Keratinocyte (primary cell): ENCODE data around the gene CMYA5. TPM values are rescaled to one million over a fixed set of nuclear protein-coding genes. Genes with fewer than 3 reads are reported as not detected.

Experiments
- DNase-seq: peaks from one replicate; pipeline ENCODE4 v3.0.0-alpha.2; 2011; ENCODE audit warnings: low read depth, missing footprints, low spot score
- FAIRE-seq: peaks from 2 replicates; lab custom pipeline; 2011; peaks lifted over from hg19 to GRCh38; lab: Jason Lieb, UNC
- H2AFZ ChIP-seq: 2 replicates; pipeline ENCODE4 v1.6.0; 2012; ENCODE audit warnings: low read length, control low read depth, inconsistent platforms; ENCODE audit not compliant: control insufficient read depth
- H3K27ac ChIP-seq: 2 replicates; pipeline ENCODE4 v1.5.1; 2011; ENCODE audit warnings: low read length; ENCODE audit not compliant: control insufficient read depth, insufficient read depth
- H3K27me3 ChIP-seq: 3 replicates; pipeline ENCODE4 v1.6.0; 2011; ENCODE audit warnings: low read length; ENCODE audit not compliant: control insufficient read depth, insufficient read depth; ENCODE audit errors: extremely low read depth
- H3K36me3 ChIP-seq, 2 experiments: 2 replicates in 1 of 2; 3 replicates in 1 of 2; pipeline ENCODE4 v1.5.1; 2011; ENCODE audit warnings: low read length in 2 of 2, mild to moderate bottlenecking in 1 of 2; ENCODE audit not compliant: control insufficient read depth in 2 of 2, insufficient read depth in 2 of 2; ENCODE audit errors: extremely low read depth in 1 of 2
- H3K4me1 ChIP-seq: 3 replicates; pipeline ENCODE4 v1.5.1; 2011; ENCODE audit warnings: low read length; ENCODE audit not compliant: control insufficient read depth, insufficient read depth; ENCODE audit errors: extremely low read depth
- H3K4me2 ChIP-seq: 3 replicates; pipeline ENCODE4 v1.6.0; 2011; ENCODE audit warnings: low read depth, low read length; ENCODE audit not compliant: control insufficient read depth, insufficient read depth; ENCODE audit errors: extremely low read depth
- H3K4me3 ChIP-seq, 3 experiments: fragments of 200-600 bp in 1 of 3; sonication (generic) in 1 of 3; 2 replicates in 2 of 3; 3 replicates in 1 of 3; pipeline ENCODE4 v1.5.1; 2011 to 2016; ENCODE audit warnings: low read length in 3 of 3, mild to moderate bottlenecking in 3 of 3, control low read depth in 2 of 3, inconsistent platforms in 1 of 3, low read depth in 1 of 3, mixed read lengths in 1 of 3, mixed run types in 1 of 3, moderate library complexity in 1 of 3; ENCODE audit not compliant: control insufficient read depth in 2 of 3, insufficient read depth in 2 of 3; ENCODE audit errors: extremely low read depth in 1 of 3
- H3K79me2 ChIP-seq: 2 replicates; pipeline ENCODE4 v1.6.0; 2012; ENCODE audit warnings: low read length; ENCODE audit not compliant: control insufficient read depth, insufficient read depth
- H3K9ac ChIP-seq: 3 replicates; pipeline ENCODE4 v1.6.0; 2011; ENCODE audit warnings: low read length; ENCODE audit not compliant: control insufficient read depth, insufficient read depth; ENCODE audit errors: extremely low read depth
- H3K9me1 ChIP-seq: 3 replicates; pipeline ENCODE4 v1.6.0; 2011; ENCODE audit warnings: low read length; ENCODE audit not compliant: control insufficient read depth, insufficient read depth; ENCODE audit errors: extremely low read depth
- H3K9me3 ChIP-seq: 2 replicates; pipeline ENCODE4 v1.5.1; 2012; ENCODE audit warnings: low read depth, low read length; ENCODE audit not compliant: control insufficient read depth
- H4K20me1 ChIP-seq: 3 replicates; pipeline ENCODE4 v1.6.0; 2011; ENCODE audit warnings: low read length; ENCODE audit not compliant: control insufficient read depth, insufficient read depth; ENCODE audit errors: extremely low read depth
- EZH2 ChIP-seq: IDR thresholded peaks from one replicate; pipeline ENCODE4 v1.6.1; 2012; ENCODE audit warnings: inconsistent platforms, mild to moderate bottlenecking, low read length, moderate library complexity
- dilution Hi-C: fragments of 300-500 bp; cut with MboI; formaldehyde crosslinking; loops from one replicate; pipeline ENCODE4 v1.7.0; 2020; ENCODE audit warnings: low sequenced_read_pairs; ENCODE audit not compliant: extremely low pct_ligation_motif_present
- polyA plus RNA-seq, 5 experiments: library from polyadenylated mRNA; depleted of rRNA in 3 of 5; stranded (reverse) in 3 of 5; stranded (forward) in 1 of 5; unstranded in 1 of 5; fragments of >200 nt; gene quantifications; 1 replicate in 1 of 5; 2 replicates in 3 of 5; 3 replicates in 1 of 5; pipeline versions ENCODE4 v1.2.1 to v1.2.3, GENCODE V29; 2011 to 2012; ENCODE audit warnings: missing spikeins in 2 of 5, low read depth in 1 of 5, low replicate concordance in 1 of 5
- TF ChIP-seq, protein P1 (sequence below), 3 experiments: IDR thresholded peaks in 1 of 3; conservative IDR thresholded peaks in 1 of 3; optimal IDR thresholded peaks in 1 of 3; 2 replicates in 2 of 3; 3 replicates in 1 of 3; pipeline versions ENCODE3 to v1.5.1; 2011; ENCODE audit warnings: low read length in 3 of 3, mild to moderate bottlenecking in 3 of 3, moderate library complexity in 2 of 3, control low read depth in 1 of 3, inconsistent platforms in 1 of 3; ENCODE audit not compliant: insufficient read depth in 2 of 3; ENCODE audit errors: extremely low read depth in 1 of 3

The CMYA5 gene
- polyA plus RNA-seq, 1 donor (not counting 4 experiments of a cell fraction or from before 2014, with no cell fraction given): 0.25 TPM

DNA sequence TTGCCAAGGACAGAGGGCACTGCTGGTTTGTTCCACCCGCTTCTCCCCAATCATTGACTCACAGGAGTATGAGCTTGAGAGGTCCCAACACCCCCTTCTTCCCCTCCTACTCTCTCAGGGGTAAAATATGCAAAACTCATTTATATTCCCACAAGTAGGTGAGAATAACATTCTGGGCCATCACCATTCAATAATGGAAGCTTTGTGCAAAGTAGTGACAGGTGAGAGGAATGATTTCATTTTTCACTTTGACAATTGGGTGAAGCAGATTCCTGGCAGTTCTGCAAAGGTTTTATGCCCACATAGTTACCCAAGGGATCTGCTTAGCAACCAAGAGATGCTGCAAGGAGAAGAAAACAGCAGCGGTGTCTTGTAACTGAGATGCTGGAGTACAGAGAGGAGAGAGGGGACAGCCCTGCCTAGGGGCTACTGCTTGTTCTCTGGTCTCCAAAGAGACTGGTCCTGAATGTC, 137.6 kb downstream of the CMYA5 start:
- no peaks in the 10 kb centered on the region for H4K20me1 ChIP-seq
- no peaks in the 10 kb centered on the region for H3K36me3 ChIP-seq
- H3K79me2 ChIP-seq: no peaks in the 10 kb centered on the region
- DNase-seq (no peak), FAIRE-seq (no peak)
- H2AFZ ChIP-seq: no peak overlapping the region
- no peak overlapping the region for H3K4me2 ChIP-seq
- no peaks in the 10 kb centered on the region for H3K9me1 ChIP-seq
- dilution Hi-C loops: no loop called here
- H3K4me1 ChIP-seq: no peaks in the 10 kb centered on the region
- no peak for TF ChIP-seq EZH2
- TF ChIP-seq, protein P1, sequence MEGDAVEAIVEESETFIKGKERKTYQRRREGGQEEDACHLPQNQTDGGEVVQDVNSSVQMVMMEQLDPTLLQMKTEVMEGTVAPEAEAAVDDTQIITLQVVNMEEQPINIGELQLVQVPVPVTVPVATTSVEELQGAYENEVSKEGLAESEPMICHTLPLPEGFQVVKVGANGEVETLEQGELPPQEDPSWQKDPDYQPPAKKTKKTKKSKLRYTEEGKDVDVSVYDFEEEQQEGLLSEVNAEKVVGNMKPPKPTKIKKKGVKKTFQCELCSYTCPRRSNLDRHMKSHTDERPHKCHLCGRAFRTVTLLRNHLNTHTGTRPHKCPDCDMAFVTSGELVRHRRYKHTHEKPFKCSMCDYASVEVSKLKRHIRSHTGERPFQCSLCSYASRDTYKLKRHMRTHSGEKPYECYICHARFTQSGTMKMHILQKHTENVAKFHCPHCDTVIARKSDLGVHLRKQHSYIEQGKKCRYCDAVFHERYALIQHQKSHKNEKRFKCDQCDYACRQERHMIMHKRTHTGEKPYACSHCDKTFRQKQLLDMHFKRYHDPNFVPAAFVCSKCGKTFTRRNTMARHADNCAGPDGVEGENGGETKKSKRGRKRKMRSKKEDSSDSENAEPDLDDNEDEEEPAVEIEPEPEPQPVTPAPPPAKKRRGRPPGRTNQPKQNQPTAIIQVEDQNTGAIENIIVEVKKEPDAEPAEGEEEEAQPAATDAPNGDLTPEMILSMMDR (optimal IDR thresholded peaks at IDR 0.05 in 1 of 3, IDR thresholded peaks at IDR 0.05 in 1 of 3, conservative IDR thresholded peaks at IDR 0.05 in 1 of 3; ENCODE audit: extremely low read depth in 1 of 3, insufficient read depth in 2 of 3, low read length in 3 of 3): no peak
- no peaks in the 10 kb centered on the region for H3K9me3 ChIP-seq
- no peak overlapping the region for H3K27ac ChIP-seq
- H3K27me3 ChIP-seq: peaks cover 12% of the 10 kb centered on the region
- H3K9ac ChIP-seq: no peak overlapping the region
- H3K4me3 ChIP-seq: no peak overlapping the region

DNA sequence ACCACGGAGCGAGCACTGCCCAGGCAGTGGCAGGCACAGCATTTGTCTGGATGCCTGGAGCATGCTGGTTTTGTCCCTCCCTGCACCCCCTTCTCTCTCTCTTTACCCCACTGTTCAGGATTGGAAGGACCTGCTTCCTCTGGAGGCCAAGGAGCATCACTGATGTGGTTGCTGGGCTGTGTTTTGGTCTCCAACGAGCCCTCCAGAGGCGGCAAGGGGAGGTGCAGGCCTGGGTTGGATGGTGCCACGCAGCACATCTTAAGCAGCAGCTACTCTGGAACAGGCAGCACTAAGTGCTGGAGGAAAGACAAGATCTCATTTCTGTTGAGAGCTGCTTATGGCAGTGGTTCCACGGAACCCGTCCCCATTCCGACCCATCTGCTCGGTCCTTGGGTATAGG, 139.6 kb downstream of the CMYA5 start:
- dilution Hi-C loops: no loop called here
- Histone ChIP-seq H3K4me1 (no peaks in the 10 kb centered on the region), H3K9ac (no peak overlapping the region), H3K9me3 (no peaks in the 10 kb centered on the region), H3K27me3 (peaks cover 12% of the 10 kb centered on the region), H3K36me3 (no peaks in the 10 kb centered on the region), H3K4me3 (no peak overlapping the region), H3K9me1 (no peaks in the 10 kb centered on the region), H2AFZ (no peak overlapping the region), H3K79me2 (no peaks in the 10 kb centered on the region), H3K4me2 (no peak overlapping the region), H4K20me1 (no peaks in the 10 kb centered on the region), H3K27ac (no peak overlapping the region)
- FAIRE-seq (no peak), DNase-seq (no peak)
- TF ChIP-seq EZH2: no peak
- TF ChIP-seq, protein P1 (optimal IDR thresholded peaks at IDR 0.05 in 1 of 3, IDR thresholded peaks at IDR 0.05 in 1 of 3, conservative IDR thresholded peaks at IDR 0.05 in 1 of 3; ENCODE audit: extremely low read depth in 1 of 3, insufficient read depth in 2 of 3, low read length in 3 of 3): peak; percentile 31 to 50 (median 38)
